H1 (cell line): ENCODE measurements around the gene OASL.

Experiments used
- EZH2 ChIP-seq: fragments of 200-600 bp; sonication (generic); IDR thresholded peaks from 2 replicates; pipeline ENCODE4 v1.7.1; 2012; ENCODE audit warnings: low read depth, mild to moderate bottlenecking, moderate library complexity, low read length, inconsistent platforms; ENCODE audit not compliant: severe bottlenecking
- RFX5 ChIP-seq: IDR thresholded peaks from 2 replicates; pipeline ENCODE4 v1.6.1; 2011; ENCODE audit warnings: low read depth, low read length, improper control_type of control experiment, borderline replicate concordance
- TF ChIP-seq, protein P1 (sequence below): IDR thresholded peaks from 2 replicates; pipeline ENCODE4 v1.6.1; 2012; ENCODE audit warnings: inconsistent platforms

DNA sequence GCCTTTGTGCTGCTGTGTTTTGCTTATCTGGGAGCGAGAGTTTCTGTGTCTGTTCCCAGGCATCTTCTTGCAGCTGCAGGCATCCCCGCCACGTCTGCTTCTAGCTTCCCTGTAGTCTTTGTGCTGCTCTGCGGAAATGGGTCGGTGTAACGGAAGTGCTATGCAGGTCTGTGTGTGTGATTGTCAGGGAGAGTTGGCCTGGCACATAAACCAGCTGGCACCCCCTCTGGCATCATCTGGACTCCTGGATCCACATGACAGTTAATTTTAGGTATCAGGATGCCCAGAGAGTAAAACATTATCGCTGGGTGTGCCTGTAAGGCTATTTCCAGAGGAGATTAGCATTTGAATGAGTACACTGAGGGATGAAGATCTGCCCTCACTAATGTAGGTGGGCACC, 9.4 kb upstream of the OASL start:
- TF ChIP-seq, protein P1, sequence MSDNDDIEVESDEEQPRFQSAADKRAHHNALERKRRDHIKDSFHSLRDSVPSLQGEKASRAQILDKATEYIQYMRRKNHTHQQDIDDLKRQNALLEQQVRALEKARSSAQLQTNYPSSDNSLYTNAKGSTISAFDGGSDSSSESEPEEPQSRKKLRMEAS, result no peak
- TF ChIP-seq RFX5 (no peak), EZH2 (no peak)
